Muscle layer of duodenum (tissue), 2 donors: ENCODE data around the gene SMURF2.
"Not testable (repeated sequence)": the region's sequence is repeated elsewhere in the genome, so short reads cannot be mapped to it uniquely, and the experiment has no call there.

Source experiments
- H3K27ac ChIP-seq: one replicate; pipeline ENCODE4 v1.7.0; 2013; ENCODE audit warnings: mild to moderate bottlenecking, low read length
- H3K27me3 ChIP-seq: one replicate; pipeline ENCODE4 v1.7.0; 2013; ENCODE audit warnings: low read depth, mild to moderate bottlenecking, control low read depth, low read length
- H3K36me3 ChIP-seq, 2 donors: one replicate each; pipeline ENCODE4 v1.7.0; 2013; ENCODE audit warnings: low read length in 2 of 2, control low read depth in 1 of 2, mild to moderate bottlenecking in 1 of 2; ENCODE audit not compliant: insufficient read depth in 2 of 2, control insufficient read depth in 1 of 2
- H3K4me1 ChIP-seq, 2 donors: one replicate each; pipeline ENCODE4 v1.7.0; 2013; ENCODE audit warnings: low read length in 2 of 2, mild to moderate bottlenecking in 2 of 2, control low read depth in 1 of 2, moderate library complexity in 1 of 2; ENCODE audit not compliant: insufficient read depth in 2 of 2, control insufficient read depth in 1 of 2
- H3K4me3 ChIP-seq, 2 donors: one replicate each; pipeline ENCODE4 v1.7.0; 2013; ENCODE audit warnings: low read length in 2 of 2, low read depth in 1 of 2, mild to moderate bottlenecking in 1 of 2
- H3K9me3 ChIP-seq, 2 donors: one replicate each; pipeline ENCODE4 v1.7.0; 2013; ENCODE audit warnings: low read length in 2 of 2, control low read depth in 1 of 2, mild to moderate bottlenecking in 1 of 2; ENCODE audit not compliant: control insufficient read depth in 1 of 2
- donor health status: healthy.

SMURF2 gene

GRCh38 chr17:64626827-64627226, 35.3 kb downstream of the SMURF2 start:
- Histone ChIP-seq H3K36me3 (no peaks in the 10 kb centered on the region), H3K4me1 (peaks cover 6% of the 10 kb centered on the region in 2 donors), H3K4me3 (no peak overlapping the region), H3K9me3 (no peaks in the 10 kb centered on the region), H3K27me3 (no peaks in the 10 kb centered on the region), H3K27ac (no peak overlapping the region)

DNA sequence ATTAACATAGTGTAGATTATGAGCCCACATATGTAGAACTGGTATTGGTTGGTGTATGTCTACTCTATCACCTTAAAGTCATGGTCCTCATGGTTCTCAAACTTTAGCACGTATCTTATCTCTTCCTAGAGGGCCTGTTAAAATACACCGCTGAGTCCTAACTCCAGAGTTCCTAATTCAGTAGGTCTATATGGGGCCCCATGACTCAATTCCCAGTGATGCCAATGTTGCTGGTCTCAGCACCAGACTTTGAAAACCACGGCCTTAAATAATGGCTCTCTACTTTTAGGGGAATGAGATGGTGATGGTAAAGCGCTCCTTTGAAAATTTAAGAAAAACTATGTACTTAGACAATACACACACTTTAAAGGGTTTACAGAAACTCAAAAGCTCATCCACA, 36.6 kb downstream of the SMURF2 start:
- Histone ChIP-seq H3K27ac (no peak overlapping the region), H3K27me3 (no peaks in the 10 kb centered on the region), H3K4me1 (peaks cover 3 to 6% of the 10 kb centered on the region in 2 donors), H3K4me3 (no peak overlapping the region), H3K36me3 (no peaks in the 10 kb centered on the region), H3K9me3 (no peaks in the 10 kb centered on the region)

DNA sequence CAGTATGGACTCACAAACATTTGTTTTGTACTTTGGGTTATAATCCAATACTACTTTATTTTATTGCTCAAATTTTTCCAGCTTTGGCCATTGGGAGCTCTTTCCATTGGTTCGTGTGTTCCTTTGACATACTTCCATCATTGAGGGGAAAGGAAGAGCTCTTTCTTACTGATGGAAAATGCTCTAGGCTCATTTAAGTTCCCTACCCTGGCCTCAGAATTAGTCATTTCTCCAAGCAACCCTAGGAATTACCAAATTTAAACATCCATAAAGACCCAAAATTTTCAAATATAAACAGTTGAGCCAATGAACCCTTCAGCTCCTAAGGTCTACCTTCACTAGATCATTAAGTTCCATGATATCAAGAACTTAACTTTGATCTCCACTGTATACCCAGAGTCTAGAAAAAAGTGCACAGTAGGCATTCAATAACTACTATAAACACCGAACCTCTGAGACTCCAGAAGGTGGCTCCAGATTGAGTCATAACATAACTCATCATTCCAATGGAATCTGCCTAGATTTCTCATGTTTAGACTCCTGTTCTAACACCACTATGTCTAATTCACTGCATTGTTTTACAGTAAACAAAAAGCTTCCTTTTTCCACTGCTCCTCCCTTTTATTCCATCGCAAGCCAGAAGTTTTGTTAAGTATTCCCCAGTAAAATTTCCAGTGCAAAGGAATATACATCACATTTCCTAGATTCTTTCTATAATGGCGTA, 39.0 kb downstream of the SMURF2 start:
- H3K9me3 ChIP-seq: no peaks in the 10 kb centered on the region
- H3K27me3 ChIP-seq: no peaks in the 10 kb centered on the region
- H3K4me1 ChIP-seq: peaks cover 3 to 6% of the 10 kb centered on the region in 2 donors
- H3K27ac ChIP-seq: no peak overlapping the region
- H3K36me3 ChIP-seq: no peaks in the 10 kb centered on the region
- no peak overlapping the region for H3K4me3 ChIP-seq

GRCh38 chr17:64621772-64622171, 40.3 kb downstream of the SMURF2 start:
- Histone ChIP-seq H3K36me3 (no peaks in the 10 kb centered on the region), H3K27ac (no peak overlapping the region), H3K4me3 (no peak overlapping the region), H3K27me3 (no peaks in the 10 kb centered on the region), H3K4me1 (peaks cover 3 to 6% of the 10 kb centered on the region in 2 donors), H3K9me3 (no peaks in the 10 kb centered on the region)

- Histone ChIP-seq H3K27me3 (no peaks in the 10 kb centered on the region), H3K4me1 (peaks cover 11 to 13% of the 10 kb centered on the region in 2 donors), H3K36me3 (no peaks in the 10 kb centered on the region), H3K27ac (no peak overlapping the region), H3K4me3 (no peak overlapping the region), H3K9me3 (no peaks in the 10 kb centered on the region)
These were observed 43.3 kb downstream of the SMURF2 start for GRCh38 chr17:64618848-64619247.

DNA sequence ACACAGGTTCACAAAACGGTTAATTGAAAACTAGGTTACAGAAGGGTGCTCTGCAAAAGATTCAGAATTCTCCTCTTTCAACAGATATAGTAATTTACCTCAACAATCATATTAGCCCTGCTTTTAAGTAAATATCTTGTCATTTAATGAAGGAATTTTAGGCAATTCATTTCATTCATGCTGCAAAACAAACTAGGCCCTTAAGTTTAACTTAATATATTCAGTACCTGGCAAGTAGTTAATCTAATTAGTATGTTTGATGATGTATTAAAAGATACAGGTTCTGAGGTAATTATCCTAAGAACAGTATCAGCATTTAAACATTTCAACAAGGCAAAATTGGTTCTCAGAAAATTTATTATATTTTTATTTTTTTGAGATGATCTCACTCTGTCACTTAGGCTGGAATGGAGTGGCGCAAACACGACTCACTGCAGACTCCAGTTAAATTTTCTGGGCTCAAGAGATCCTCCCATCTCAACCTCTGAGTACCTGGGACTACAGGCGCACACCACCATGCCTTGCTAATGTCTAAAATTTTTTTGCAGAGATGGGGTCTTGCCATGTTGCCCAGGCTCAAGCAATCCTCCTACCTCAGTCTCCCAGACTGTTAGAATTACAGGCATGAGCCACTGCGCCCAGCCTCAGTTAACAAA, 44.9 kb downstream of the SMURF2 start:
- H3K9me3 ChIP-seq: no peaks in the 10 kb centered on the region
- H3K36me3 ChIP-seq: no peaks in the 10 kb centered on the region
- H3K4me3 ChIP-seq: no peak overlapping the region
- H3K4me1 ChIP-seq: peaks cover 4 to 13% of the 10 kb centered on the region in 2 donors
- no peaks in the 10 kb centered on the region for H3K27me3 ChIP-seq
- H3K27ac ChIP-seq: no peak overlapping the region

GRCh38 chr17:64615028-64615677, 47.0 kb downstream of the SMURF2 start:
- Histone ChIP-seq H3K27ac (no peak overlapping the region), H3K36me3 (no peaks in the 10 kb centered on the region), H3K27me3 (no peaks in the 10 kb centered on the region), H3K4me3 (no peak overlapping the region), H3K9me3 (no peaks in the 10 kb centered on the region), H3K4me1 (peaks cover 4 to 13% of the 10 kb centered on the region in 2 donors)

DNA sequence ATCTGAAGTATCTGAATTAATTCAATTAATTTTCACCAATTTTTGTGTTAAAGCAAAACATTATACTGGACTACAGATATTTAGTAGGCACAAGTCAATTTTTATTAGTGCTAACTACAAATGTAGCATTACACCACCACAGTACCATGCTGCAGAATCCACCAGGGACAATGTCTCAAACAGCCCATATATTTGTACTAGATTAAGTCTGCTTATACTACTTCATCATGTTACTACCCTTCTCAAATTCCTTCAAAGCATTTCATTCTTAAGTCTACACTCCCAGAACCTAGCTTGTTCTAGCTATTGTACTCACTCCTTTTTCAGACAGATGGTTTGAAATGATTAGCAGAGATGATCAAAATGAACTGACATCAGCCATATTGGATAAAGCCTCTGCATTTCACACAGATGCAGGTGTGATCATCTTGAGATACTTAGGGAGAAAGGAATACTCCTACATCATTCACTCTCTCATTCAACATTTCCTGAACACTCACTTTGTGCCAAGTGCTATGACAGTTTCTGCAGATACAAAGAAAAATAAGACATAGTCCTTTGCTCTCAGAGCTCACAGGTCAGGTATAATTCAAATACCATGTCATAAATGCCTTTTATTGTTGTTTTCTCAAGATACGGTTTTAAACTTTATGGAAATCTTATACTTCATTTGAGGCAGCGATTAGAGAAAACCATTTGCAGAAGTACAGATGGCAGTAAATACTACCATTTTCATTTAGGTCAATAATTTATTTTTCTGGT, 47.7 kb downstream of the SMURF2 start:
- no peak overlapping the region for H3K4me3 ChIP-seq
- no peaks in the 10 kb centered on the region for H3K36me3 ChIP-seq
- H3K4me1 ChIP-seq: peaks cover 4 to 13% of the 10 kb centered on the region in 2 donors
- H3K27ac ChIP-seq: no peak overlapping the region
- no peaks in the 10 kb centered on the region for H3K27me3 ChIP-seq
- H3K9me3 ChIP-seq: no peaks in the 10 kb centered on the region

DNA sequence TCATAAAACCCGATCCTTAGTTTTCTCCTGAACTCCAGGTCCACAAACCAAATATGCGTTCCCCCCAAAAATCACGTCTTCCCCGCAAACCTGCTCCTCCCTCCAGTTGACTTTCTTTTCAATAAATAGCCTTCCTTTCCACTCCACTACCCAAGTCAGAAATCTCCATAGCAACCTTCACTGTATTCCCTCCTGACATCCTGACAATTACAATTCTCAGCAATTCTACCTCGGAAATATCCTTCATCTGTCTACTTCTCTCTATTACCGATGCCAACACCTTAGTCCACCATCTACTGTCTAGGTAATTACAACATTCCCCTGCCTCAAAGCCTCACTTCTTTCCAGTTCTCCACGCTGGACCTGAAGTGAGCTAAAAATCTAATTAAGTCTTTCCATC, 50.7 kb downstream of the SMURF2 start:
- Histone ChIP-seq H3K4me3 (no peak overlapping the region), H3K27ac (no peak overlapping the region), H3K4me1 (peaks cover 4 to 13% of the 10 kb centered on the region in 2 donors), H3K9me3 (no peaks in the 10 kb centered on the region), H3K27me3 (no peaks in the 10 kb centered on the region), H3K36me3 (no peaks in the 10 kb centered on the region)

DNA sequence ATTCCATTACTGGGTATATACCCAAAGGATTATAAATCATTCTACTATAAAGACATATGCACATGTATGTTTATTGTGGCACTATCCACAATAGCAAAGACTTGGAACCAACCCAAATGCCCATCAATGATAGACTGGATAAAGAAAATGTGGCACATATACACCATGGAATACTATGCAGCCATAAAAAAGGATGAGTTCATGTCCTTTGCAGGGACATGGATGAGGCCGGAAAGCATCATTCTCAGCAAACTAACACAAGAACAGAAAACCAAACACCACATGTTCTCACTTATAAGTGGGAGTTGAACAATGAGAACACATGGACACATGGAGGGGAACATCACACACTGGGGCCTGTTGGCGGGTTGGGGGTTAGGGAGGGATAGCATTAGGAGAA, 51.9 kb downstream of the SMURF2 start:
- H3K27me3 ChIP-seq, H3K27ac ChIP-seq, H3K4me3 ChIP-seq, H3K36me3 ChIP-seq, H3K9me3 ChIP-seq: not testable (repeated sequence)
- H3K4me1 ChIP-seq: peaks cover 4 to 11% of the 10 kb centered on the region in 2 donors

DNA sequence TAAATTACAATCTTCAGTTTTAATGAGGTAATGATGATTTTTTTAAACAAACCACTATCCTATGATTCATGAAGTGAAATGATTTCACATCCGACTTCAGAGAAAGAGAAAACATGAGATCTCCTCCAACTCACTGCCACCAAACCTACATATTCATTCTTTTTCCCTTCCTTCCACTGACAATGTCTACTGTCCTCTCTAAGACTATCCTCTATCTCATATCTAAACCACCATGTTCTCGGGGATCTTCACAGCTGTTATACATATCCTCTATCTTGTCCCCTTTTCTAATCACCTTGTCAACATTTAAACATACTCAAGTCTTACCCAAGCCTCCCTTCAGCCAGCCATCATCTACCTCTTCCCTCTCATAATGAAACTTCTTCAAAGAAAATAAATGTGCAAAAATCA, 53.5 kb downstream of the SMURF2 start:
- Histone ChIP-seq H3K27ac (no peak overlapping the region), H3K4me3 (no peak overlapping the region), H3K9me3 (no peaks in the 10 kb centered on the region), H3K36me3 (no peaks in the 10 kb centered on the region), H3K27me3 (no peaks in the 10 kb centered on the region), H3K4me1 (no peaks in the 10 kb centered on the region)
